Ovary (tissue), 9 donors: Measurements from ENCODE around the gene NCK2. TPM values are rescaled to one million over a fixed set of nuclear protein-coding genes. Genes with fewer than 3 reads are reported as not detected.

Experiments used
- DNase-seq, 5 donors: peaks; one replicate each; pipeline ENCODE4 v3.0.0-alpha.2; 2019 to 2020
- H3K27ac ChIP-seq, 2 donors: fragments of 200-600 bp; one replicate each; pipeline versions ENCODE4 v1.5.1 to v1.8.0; 2019 to 2022
- H3K27me3 ChIP-seq: fragments of 200-600 bp; one replicate; pipeline ENCODE4 v1.8.0; 2022
- H3K36me3 ChIP-seq: fragments of 200-600 bp; sonication (generic); one replicate; pipeline ENCODE4 v1.5.1; 2019
- H3K4me1 ChIP-seq: one replicate; pipeline ENCODE4 v1.8.1; 2013; ENCODE audit warnings: mild to moderate bottlenecking, moderate library complexity; ENCODE audit not compliant: insufficient read depth
- H3K4me3 ChIP-seq: fragments of 200-600 bp; sonication (generic); one replicate; pipeline ENCODE4 v1.5.1; 2017
- H3K9me3 ChIP-seq, 2 donors: fragments of 200-600 bp in 1 of 2; sonication (generic) in 1 of 2; one replicate each; pipeline versions ENCODE4 v1.5.1 to v1.8.1; 2013 to 2019; ENCODE audit warnings: mild to moderate bottlenecking in 1 of 2, moderate library complexity in 1 of 2
- EP300 ChIP-seq: sonication (generic); formaldehyde crosslinking; IDR thresholded peaks from one replicate; pipeline ENCODE4 v1.6.1; 2017; ENCODE audit warnings: antibody characterized with exemption
- POLR2A ChIP-seq: fragments of 450-650 bp; IDR thresholded peaks from one replicate; pipeline ENCODE4 v1.6.1; 2017; ENCODE audit warnings: antibody characterized with exemption, mild to moderate bottlenecking, moderate library complexity
- WGBS, 3 donors: extraction: QIAGEN DNeasy Blood & Tissue Kit in 1 of 3; methylation state at CpG; one replicate each; pipeline versions ENCODE4 v1.1.5 to v1.1.7; 2013 to 2017; 5-methylcytosine and 5-hydroxymethylcytosine counted together
- intact Hi-C, 4 donors: fragments of 100-400 bp; cut with DNase I; formaldehyde crosslinking; loops; one replicate each; pipeline versions ENCODE4 v1.11.0 to v1.15.1; 2022 to 2023
- polyA plus RNA-seq, 2 donors: library from polyadenylated mRNA; stranded (reverse); fragments of 200-250 nt in 1 of 2; fragments of 350-450 nt in 1 of 2; fragmentation: Illumina TruSeq in 1 of 2; extraction: RNeasy Lipid Tissue Mini Kit (QIAGEN cat#74804) in 1 of 2; gene quantifications; one replicate each; pipeline ENCODE4 v1.2.3, GENCODE V29; 2013 to 2014
- total RNA-seq, 7 donors: library from RNA; depleted of rRNA in 2 of 7; stranded (reverse); fragments of >200 nt in 2 of 7; fragmentation: NEBNext Ultra II Directional in 3 of 7; extraction: Animal tissue kit (Norgen Biotek cat#: 25700) in 3 of 7; gene quantifications; one replicate each; pipeline versions ENCODE4 v1.1.0 to v1.2.4, GENCODE V29; 2016 to 2023
- TF ChIP-seq, protein P1 (sequence below), 3 donors: fragments of 450-650 bp in 2 of 3; fragments of 200-600 bp in 1 of 3; IDR thresholded peaks; one replicate each; pipeline versions ENCODE4 v1.5.1 to v1.8.0; 2016 to 2022; ENCODE audit warnings: antibody characterized with exemption in 3 of 3, mild to moderate bottlenecking in 1 of 3
- donor health status: DM: no; HTN: no; CAD: no; lungs with moderate emphysema.
- donor health status: DM: no; HTN: no; CAD: no.
- donor health status: Bipolar disorder and iron deficiency.
- donor health status: DM: yes; HTN: yes; CAD: no.
- donor health status: DM: no; HTN: no; CAD: no.
- donor health status: DM: yes; HTN: yes; CAD: no.

Gene NCK2
- total and polyA plus RNA-seq, 9 donors, result 16.7 to 42.9 (median 31.2) TPM

DNA sequence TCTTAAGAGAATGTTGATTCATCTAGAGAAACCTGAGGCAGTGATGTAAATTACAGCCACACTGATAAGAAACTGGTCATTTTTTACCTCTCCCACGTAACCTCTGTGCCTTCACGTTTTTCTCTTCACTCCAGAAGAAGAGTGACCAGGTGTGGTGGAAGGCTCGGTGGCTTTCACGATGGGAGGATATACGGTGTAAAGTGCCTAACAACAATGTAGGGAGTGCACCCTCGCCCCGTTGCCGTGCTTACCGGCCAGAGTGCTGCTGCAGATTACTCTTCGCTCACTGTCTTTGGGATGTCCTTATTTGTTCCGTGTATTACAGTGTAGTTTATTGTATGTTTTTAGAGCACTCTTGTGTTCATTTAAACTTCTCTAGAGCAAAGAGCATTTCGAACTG lies 46.5 kb downstream of the NCK2 start:
- WGBS, 3 donors, result 85 to 88% (median 86%) methylated on average over 12 of the region's 12 CpGs
- H3K27ac ChIP-seq, result no peak overlapping the region
- DNase-seq, result no peak
- no peaks in the 10 kb centered on the region for H3K36me3 ChIP-seq
- H3K4me1 ChIP-seq, result peaks cover 17% of the 10 kb centered on the region
- intact Hi-C loops, result no loop called here
- H3K4me3 ChIP-seq, result no peak overlapping the region
- no peak for TF ChIP-seq POLR2A
- TF ChIP-seq, protein P1, sequence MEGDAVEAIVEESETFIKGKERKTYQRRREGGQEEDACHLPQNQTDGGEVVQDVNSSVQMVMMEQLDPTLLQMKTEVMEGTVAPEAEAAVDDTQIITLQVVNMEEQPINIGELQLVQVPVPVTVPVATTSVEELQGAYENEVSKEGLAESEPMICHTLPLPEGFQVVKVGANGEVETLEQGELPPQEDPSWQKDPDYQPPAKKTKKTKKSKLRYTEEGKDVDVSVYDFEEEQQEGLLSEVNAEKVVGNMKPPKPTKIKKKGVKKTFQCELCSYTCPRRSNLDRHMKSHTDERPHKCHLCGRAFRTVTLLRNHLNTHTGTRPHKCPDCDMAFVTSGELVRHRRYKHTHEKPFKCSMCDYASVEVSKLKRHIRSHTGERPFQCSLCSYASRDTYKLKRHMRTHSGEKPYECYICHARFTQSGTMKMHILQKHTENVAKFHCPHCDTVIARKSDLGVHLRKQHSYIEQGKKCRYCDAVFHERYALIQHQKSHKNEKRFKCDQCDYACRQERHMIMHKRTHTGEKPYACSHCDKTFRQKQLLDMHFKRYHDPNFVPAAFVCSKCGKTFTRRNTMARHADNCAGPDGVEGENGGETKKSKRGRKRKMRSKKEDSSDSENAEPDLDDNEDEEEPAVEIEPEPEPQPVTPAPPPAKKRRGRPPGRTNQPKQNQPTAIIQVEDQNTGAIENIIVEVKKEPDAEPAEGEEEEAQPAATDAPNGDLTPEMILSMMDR (IDR thresholded peaks at IDR 0.05), result no peak
- no peak for TF ChIP-seq EP300
- no peaks in the 10 kb centered on the region for H3K27me3 ChIP-seq
- H3K9me3 ChIP-seq, result no peaks in the 10 kb centered on the region

DNA sequence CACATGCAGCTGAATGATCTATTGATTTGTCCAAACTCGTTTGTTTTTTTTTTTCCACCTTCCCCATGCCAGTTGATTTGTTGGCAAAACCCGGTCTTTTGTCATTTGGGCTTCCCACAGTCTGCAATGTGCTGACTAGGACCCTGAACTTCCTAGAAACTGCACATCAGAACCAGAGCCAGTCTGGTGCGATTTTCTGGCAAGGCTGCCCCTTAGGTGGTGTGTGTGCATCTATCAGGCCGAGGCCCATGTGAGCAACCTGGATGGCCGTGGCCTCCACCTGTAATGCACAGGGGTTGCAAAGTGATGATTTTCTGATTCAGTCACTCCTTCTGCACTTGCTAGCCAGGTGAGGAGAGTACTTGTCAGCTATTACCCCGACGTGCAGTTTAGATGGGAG lies 47.8 kb downstream of the NCK2 start:
- intact Hi-C loops, result no loop called here

DNA sequence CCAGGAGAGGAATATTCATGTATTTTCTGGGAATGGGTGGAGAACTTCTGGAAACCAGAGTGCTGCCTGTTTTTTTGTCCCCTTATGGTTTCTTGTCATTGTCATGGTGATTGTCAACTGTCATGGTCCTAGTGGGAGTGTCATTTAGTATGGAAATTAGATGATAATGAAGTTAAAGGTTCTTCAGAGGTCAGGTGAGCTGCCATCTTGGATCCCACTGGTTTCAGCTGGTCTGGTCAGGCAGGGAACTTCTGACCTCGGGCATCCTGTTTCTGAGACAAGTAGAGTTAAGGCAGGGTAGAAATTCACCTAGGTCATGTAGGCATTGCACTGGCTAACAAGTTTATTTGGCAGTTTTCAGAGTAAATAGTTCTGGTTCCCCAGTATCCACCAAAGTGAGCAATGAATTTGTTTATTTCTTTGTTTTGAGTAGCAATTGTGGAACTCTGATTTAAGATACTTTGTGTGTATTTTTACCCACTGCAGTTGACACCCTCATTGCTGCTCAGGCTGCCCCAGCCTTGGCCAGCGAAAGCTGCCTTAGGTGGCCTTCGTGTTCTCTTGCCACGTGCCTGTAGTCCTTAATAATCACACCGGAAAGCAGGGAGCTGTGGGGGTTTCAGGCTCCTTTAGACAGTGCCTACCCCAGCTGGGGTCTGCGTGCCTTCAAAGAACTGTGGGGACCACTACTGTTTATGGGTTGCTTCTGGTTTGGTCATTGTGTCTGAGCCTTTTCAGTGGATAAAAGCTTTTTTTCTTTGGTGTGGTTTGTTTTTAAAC lies 48.7 kb downstream of the NCK2 start:
- peaks cover 20% of the 10 kb centered on the region for H3K4me1 ChIP-seq
- no peak for TF ChIP-seq EP300
- TF ChIP-seq, protein P1 (IDR thresholded peaks at IDR 0.05), result no peak
- no peak for TF ChIP-seq POLR2A

More for the DNA sequence above, 47.8 kb downstream of the NCK2 start:
- H3K9me3 ChIP-seq, result no peaks in the 10 kb centered on the region
- TF ChIP-seq, protein P1 (IDR thresholded peaks at IDR 0.05), result no peak
- no peak for TF ChIP-seq POLR2A
- H3K36me3 ChIP-seq, result no peaks in the 10 kb centered on the region
- WGBS, 3 donors, result 87 to 93% (median 90%) methylated on average over 7 of the region's 7 CpGs
- DNase-seq, result no peak
- no peaks in the 10 kb centered on the region for H3K27me3 ChIP-seq
- H3K27ac ChIP-seq, result no peak overlapping the region
- H3K4me3 ChIP-seq, result no peak overlapping the region
- peaks cover 20% of the 10 kb centered on the region for H3K4me1 ChIP-seq

DNA sequence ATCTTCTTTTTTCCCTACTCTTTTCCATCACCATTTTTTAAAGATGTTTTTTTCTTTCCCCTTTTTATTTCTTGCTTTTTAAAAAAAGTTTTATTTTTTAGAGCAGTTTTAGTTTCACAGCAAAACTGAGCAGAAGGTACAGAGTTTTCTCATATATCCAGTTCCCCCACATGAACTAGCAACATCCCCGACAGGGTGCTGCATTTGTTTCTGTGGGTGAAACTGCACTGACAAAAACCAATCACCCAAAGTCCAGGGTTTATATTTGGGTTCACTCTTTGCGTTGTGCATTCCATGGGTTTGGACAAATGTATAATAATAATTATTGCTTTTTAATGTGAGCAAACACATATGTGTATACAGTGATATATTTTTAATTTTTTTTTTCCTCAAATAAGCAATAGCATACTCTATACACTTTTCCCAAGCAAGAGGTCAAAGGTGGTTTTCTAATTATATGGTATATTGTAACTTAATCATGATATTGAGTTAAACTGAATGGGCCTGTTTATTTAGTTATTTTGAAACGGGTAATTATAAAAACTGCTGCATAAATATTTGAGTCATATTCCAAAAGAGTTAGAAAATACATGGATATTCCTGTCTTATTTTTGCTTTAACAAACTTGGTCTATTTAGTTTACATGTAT lies 50.3 kb downstream of the NCK2 start:
- WGBS, 3 donors, result 50 to 80% (median 73%) methylated on average over 3 of the region's 3 CpGs
- intact Hi-C loops, result no loop called here
- TF ChIP-seq POLR2A (no peak), EP300 (no peak)
- TF ChIP-seq, protein P1 (IDR thresholded peaks at IDR 0.05), result no peak
- no peak for DNase-seq
- H3K27me3 ChIP-seq, result no peaks in the 10 kb centered on the region
- peaks cover 18% of the 10 kb centered on the region for H3K4me1 ChIP-seq
- no peak overlapping the region for H3K27ac ChIP-seq
- H3K9me3 ChIP-seq, result no peaks in the 10 kb centered on the region
- no peaks in the 10 kb centered on the region for H3K36me3 ChIP-seq
- no peak overlapping the region for H3K4me3 ChIP-seq

More for the DNA sequence above, 48.7 kb downstream of the NCK2 start:
- 91 to 95% (median 95%) methylated on average over 6 of the region's 6 CpGs for WGBS, 3 donors
- intact Hi-C loops, result no loop called here
- Histone ChIP-seq H3K9me3 (no peaks in the 10 kb centered on the region), H3K27ac (no peak overlapping the region), H3K4me3 (no peak overlapping the region), H3K27me3 (no peaks in the 10 kb centered on the region), H3K36me3 (no peaks in the 10 kb centered on the region)
- DNase-seq, result no peak
